HG02884 (cell line): ENCODE results near the gene RALGPS1.

Experiments used
- ATAC-seq: cut with Tn5 transposase; IDR thresholded peaks from one replicate; pipeline ENCODE4 v1.9.1; 2021; ENCODE audit warnings: mild to moderate bottlenecking, moderate library complexity; ENCODE audit not compliant: unreplicated experiment

The RALGPS1 gene

DNA sequence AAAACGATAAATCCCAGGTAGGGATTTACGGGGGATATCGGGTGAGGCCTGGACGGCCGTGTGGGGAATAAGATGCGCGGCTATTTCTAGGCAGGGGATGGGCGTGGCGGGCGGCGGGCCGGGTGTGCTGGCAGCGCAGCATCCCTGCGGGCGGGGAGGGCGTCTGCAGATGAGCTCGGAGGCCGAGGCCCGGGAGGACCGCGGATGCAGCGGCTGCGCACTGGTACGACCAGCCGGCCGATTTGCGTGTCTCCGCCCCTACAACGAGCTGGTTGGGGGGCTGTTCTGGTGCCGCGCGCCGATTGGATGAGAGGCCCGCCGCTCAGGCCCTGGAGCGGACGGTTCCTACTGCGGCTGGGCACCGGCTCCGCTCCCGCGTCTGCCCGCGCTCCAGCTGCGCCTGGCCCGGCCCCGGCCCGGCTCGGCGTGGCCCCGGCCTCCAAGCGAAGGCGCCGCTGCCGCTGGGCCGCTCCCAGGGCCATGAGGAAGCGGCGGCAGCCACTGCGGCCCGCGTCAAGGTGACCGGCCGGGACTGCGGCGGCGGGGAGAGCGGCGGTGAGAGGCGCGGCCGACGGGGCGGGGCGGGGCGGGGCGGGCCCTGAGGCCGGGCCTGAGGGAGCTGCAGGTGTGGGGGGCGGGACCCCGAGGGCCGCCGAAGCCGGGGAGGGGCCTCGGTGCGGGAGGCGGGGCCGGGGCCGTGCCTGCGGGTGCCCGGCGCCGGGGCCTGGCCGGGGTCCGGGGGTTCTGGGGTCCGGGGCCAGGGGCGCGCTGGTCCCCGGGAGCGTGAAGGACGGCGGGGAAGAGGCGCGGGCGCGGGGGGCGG lies at the start of gene RALGPS1:
Gene RALGPS1, plus strand, starts transcription at position 325 of the 823 bp plus-strand sequence. CDS start 47,508 bp downstream, outside the sequence.
- ATAC-seq: peak; percentile 98

DNA sequence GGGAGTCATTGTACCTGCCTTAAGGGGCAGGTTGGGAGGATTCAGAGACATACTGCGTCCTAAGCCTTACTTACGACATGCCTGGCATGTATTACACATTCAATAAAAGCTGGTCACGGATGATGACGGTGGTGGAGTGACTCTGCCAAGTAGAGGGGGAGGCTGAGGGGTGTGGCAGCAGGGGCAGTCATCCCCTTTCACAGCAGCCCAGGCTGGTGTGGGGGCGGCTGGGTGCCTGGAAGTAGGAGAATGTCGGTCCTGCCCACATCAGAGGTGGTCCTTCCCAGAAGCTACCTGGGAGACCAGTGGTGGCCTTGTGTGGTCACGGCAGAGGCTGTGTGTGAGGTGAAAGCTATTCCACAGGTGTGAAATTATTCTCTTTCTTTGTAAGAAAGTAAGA lies 45.2 kb upstream of the RALGPS1 start:
- no peak for ATAC-seq

GRCh38 chr9:126872516-126872915 lies 42.1 kb upstream of the RALGPS1 start:
- ATAC-seq: no peak

- no peak for ATAC-seq
Measured at GRCh38 chr9:126874546-126875314, 39.9 kb upstream of the RALGPS1 start.

- ATAC-seq: no peak
Measured at GRCh38 chr9:126875756-126876510, 38.6 kb upstream of the RALGPS1 start.

GRCh38 chr9:126876531-126876930 lies 38.1 kb upstream of the RALGPS1 start:
- no peak for ATAC-seq

- ATAC-seq: no peak
Measured at GRCh38 chr9:126877418-126877817, 37.2 kb upstream of the RALGPS1 start.

- no peak for ATAC-seq
Measured at GRCh38 chr9:126879288-126879687, 35.3 kb upstream of the RALGPS1 start.

DNA sequence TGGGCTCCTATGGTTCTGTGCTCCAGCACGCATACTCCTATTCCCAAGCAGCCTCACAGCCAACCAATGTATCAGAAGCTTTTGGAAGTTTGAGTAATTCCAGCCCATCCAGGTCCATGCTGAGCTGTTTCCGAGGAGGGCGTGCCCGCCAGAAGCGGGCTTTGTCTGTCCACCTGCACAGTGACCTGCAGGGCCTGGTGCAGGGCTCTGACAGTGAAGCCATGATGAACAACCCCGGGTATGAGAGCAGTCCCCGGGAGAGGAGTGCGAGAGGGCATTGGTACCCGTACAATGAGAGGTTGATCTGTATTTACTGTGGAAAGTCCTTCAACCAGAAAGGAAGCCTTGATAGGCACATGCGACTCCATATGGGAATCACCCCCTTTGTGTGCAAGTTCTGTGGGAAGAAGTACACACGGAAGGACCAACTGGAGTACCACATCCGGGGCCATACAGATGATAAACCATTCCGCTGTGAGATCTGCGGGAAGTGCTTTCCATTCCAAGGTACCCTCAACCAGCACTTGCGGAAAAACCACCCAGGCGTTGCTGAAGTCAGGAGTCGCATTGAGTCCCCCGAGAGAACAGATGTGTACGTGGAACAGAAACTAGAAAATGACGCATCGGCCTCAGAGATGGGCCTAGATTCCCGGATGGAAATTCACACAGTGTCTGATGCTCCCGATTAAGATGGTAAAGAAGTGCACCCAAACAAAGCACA lies 34.2 kb upstream of the RALGPS1 start:
- ATAC-seq: no peak

GRCh38 chr9:126880947-126881332 lies 33.6 kb upstream of the RALGPS1 start:
- no peak for ATAC-seq

- no peak for ATAC-seq
Measured at GRCh38 chr9:126882746-126883145, 31.8 kb upstream of the RALGPS1 start.

DNA sequence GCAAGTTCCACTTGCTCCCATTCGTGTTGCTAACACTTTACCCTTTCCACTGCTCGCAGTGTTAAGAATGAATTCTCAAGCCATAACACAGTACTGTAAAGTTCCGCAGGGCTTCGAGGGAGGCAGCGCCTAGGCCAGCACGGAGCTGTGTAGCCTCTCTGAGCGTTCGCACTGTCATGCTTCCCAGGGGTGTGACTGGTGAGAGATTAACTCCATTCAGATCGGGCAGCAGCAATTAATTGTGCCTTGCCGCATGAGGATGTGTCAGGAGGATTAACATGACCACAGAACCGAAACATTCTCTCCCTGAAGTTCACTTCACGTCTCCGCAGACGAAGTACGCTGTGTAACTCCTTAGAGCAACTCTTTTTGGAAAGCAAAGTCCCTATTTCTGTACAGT lies 30.9 kb upstream of the RALGPS1 start:
- no peak for ATAC-seq

- no peak for ATAC-seq
Measured at GRCh38 chr9:126885131-126885641, 29.4 kb upstream of the RALGPS1 start.

DNA sequence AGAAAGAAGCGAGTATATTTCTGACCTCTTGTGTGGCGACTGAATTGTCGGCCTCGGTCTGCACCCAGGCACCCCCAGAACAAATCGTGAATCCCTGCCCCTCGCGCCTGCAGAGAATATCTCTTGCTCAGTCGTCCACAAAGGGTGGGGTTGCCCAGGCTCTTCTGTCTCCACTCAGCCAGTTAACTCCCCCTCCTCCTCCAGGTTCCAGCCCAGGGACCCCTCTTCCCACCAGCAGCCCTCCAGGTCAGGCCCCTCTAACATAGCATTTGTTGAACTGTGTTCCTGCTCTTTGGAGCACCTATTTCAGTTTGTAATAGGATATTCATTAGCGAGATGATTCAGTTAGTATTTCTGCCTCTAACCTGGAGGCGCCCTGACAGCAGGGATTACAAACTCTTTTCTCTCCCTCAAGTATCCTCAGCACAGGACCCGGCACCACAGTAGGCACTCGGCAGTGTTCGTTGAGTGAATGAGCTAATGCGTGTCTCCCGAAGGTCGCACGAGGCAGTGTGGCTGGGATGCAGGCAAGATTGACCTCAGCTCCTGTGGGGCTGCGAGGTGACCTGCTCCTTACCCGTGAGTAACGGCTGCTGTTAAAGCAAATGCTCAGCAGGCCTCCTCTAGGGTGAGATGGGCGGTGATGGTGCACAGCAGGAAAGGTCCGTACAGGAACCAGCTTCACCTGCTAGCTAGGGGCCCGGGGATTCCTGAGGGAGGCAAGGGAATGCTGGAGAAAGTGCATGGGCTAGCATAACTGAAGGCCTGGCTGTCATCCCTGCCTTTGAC lies 28.4 kb upstream of the RALGPS1 start:
- no peak for ATAC-seq

DNA sequence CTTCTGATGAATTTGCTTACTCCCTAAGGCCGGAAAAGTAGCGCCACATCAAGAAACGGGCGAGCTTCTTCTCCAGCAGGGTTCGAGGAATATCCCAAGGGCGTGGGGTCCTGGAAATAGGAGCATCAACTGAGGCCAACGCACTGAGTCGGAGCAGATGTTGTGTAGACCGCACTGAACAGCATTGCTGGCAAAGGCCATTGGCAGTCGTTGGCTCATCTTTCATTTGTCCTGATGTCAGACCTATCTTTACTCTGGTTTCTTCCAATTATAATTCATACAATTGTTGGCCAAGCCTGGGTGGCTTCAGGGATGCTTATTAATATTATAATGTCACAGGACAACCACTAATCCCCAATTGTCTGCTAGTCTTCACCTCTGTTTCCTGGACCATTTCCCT lies 27.7 kb upstream of the RALGPS1 start:
- no peak for ATAC-seq

DNA sequence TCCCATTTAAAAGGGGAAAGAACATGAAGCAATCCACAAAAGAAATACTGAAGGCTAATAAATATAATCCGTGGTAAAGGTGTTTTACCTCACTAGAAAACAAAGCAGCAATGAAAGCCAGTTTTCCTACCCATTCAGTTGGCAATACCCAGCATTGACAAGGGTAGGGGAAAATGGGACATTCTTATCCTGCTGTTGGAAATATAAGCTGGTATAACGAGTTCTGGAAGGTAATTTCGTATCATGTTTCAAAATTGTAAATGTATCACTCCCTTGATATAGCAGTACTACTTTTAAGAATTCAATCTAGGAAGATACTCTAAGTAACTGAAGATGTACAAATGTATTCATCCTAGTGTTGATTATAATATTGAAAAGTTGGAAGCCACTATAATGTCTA lies 22.9 kb upstream of the RALGPS1 start:
- ATAC-seq: no peak

GRCh38 chr9:126893079-126893478 lies 21.5 kb upstream of the RALGPS1 start:
- no peak for ATAC-seq

DNA sequence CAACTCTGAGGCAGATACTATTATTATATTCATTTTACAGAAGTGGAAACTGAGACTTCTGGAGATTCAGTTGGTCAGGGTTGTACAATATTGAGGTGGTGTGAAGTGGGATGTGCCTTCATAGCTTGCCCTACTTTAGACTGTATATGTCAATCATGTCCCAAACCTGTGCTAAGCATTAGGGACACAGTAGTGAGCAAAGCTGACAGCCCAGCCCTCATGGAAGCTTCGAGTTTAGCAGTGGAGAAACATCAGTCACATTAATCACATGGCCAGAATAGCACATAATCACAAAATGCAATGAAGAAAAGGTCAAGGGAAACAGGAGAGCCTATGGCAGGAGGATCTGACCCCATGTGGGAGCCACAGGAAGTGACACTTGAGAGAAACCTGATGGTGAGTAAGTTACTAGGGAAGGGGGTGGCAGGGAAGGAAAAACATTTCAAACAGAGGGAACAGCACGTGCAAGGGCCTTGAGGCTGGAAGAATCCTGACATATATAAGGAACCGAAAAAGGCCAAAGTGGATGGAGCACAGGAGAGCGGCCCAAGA lies 20.5 kb upstream of the RALGPS1 start:
- ATAC-seq: no peak

GRCh38 chr9:126902210-126902609 lies 12.4 kb upstream of the RALGPS1 start:
- no peak for ATAC-seq
